Thyroid gland (tissue), 4 donors: ENCODE measurements around the gene RPTOR.

Source experiments
- CTCF ChIP-seq, 6 experiments: fragments of 200-600 bp in 3 of 6; fragments of 450-650 bp in 3 of 6; sonication (generic) in 3 of 6; IDR thresholded peaks; one replicate each; pipeline ENCODE4 v1.5.1; 2016 to 2019; ENCODE audit warnings: antibody characterized with exemption in 6 of 6, mild to moderate bottlenecking in 2 of 6, inconsistent platforms in 1 of 6, moderate library complexity in 1 of 6
- POLR2A ChIP-seq, 2 donors: fragments of 450-650 bp; IDR thresholded peaks; one replicate each; pipeline ENCODE4 v1.6.1; 2017; ENCODE audit warnings: antibody characterized with exemption in 2 of 2, mild to moderate bottlenecking in 2 of 2, moderate library complexity in 1 of 2

- TF ChIP-seq CTCF (IDR thresholded peaks at IDR 0.05) (no peak), POLR2A (IDR thresholded peaks at IDR 0.05) (no peak)
Measured at GRCh38 chr17:80712606-80713005, 168.0 kb downstream of the RPTOR start.
